IMR-90 (cell line): ENCODE results near the gene LAMA2. TPM values are rescaled to one million over a fixed set of nuclear protein-coding genes. Genes with fewer than 3 reads are reported as not detected.

Experiments
- ATAC-seq: fragments of 200-7000 bp; cut with Tn5 transposase; 2 replicates; pipeline ENCODE4 v1.9.1; 2020; ENCODE audit warnings: low read depth, mild to moderate bottlenecking, moderate library complexity
- BruUV-seq: library from RNA; stranded (reverse); fragments of 400-500 nt; replicated peaks from 2 replicates; lab custom pipeline; 2021; lab: Mats Ljungman, UMichigan
- CTCF ChIA-PET: fragments of 300-600 bp; formaldehyde crosslinking; extraction: SDS; loops from one replicate; lab custom pipeline; 2021; ENCODE audit warnings: antibody characterized with exemption; lab: Yijun Ruan, JAX
- POLR2A ChIA-PET: fragments of 300-600 bp; sonication (Branson Sonifier 250); formaldehyde crosslinking; loops from one replicate; lab custom pipeline; 2022; ENCODE audit warnings: antibody characterized with exemption; ENCODE audit not compliant: unreplicated experiment; lab: Charles Lee
- DNase-seq: peaks from one replicate; pipeline ENCODE4 v3.0.0; 2013
- H2AFZ ChIP-seq: replicated peaks from 2 replicates; pipeline ENCODE3; 2013; ENCODE audit warnings: low read length, mild to moderate bottlenecking; ENCODE audit not compliant: poor library complexity
- H2AK5ac ChIP-seq: 2 replicates; pipeline ENCODE4 v1.6.1; 2013; ENCODE audit warnings: low read depth, low read length, inconsistent platforms
- H2AK9ac ChIP-seq: replicated peaks from 2 replicates; pipeline ENCODE3; 2013; ENCODE audit warnings: mild to moderate bottlenecking, low read depth, low read length, moderate library complexity; ENCODE audit not compliant: poor library complexity
- H2BK120ac ChIP-seq: 2 replicates; pipeline ENCODE4 v1.6.1; 2013; ENCODE audit warnings: low read depth, low read length, inconsistent platforms
- H2BK15ac ChIP-seq: 3 replicates; pipeline ENCODE4 v1.6.1; 2013; ENCODE audit warnings: low read depth, low read length, inconsistent platforms
- H2BK20ac ChIP-seq: 2 replicates; pipeline ENCODE4 v1.6.1; 2013; ENCODE audit warnings: low read depth, mild to moderate bottlenecking, inconsistent platforms, low read length, moderate library complexity
- H2BK5ac ChIP-seq: 2 replicates; pipeline ENCODE4 v1.6.1; 2013; ENCODE audit warnings: mild to moderate bottlenecking, low read depth, low read length, inconsistent platforms; ENCODE audit not compliant: poor library complexity, severe bottlenecking
- H3K14ac ChIP-seq: replicated peaks from 2 replicates; pipeline ENCODE4 v1.6.1; 2013; ENCODE audit warnings: low read depth, low read length, inconsistent platforms
- H3K18ac ChIP-seq: 2 replicates; pipeline ENCODE4 v1.6.1; 2013; ENCODE audit warnings: low read depth, low read length, control low read depth
- H3K23ac ChIP-seq: 2 replicates; pipeline ENCODE4 v1.6.1; 2013; ENCODE audit warnings: low read depth, low read length, inconsistent platforms
- H3K27ac ChIP-seq: 2 replicates; pipeline ENCODE4 v1.5.1; 2013; ENCODE audit warnings: mild to moderate bottlenecking, control low read depth, low read length; ENCODE audit not compliant: insufficient read depth
- H3K27me3 ChIP-seq: 2 replicates; pipeline ENCODE4 v1.6.1; 2013; ENCODE audit warnings: low read length; ENCODE audit not compliant: control insufficient read depth, insufficient read depth
- H3K36me3 ChIP-seq: 2 replicates; pipeline ENCODE4 v1.6.1; 2013; ENCODE audit warnings: low read length, mixed read lengths; ENCODE audit not compliant: control insufficient read depth, insufficient read depth
- H3K4ac ChIP-seq: 2 replicates; pipeline ENCODE4 v1.6.1; 2013; ENCODE audit warnings: low read depth, low read length, inconsistent platforms
- H3K4me1 ChIP-seq: 2 replicates; pipeline ENCODE4 v1.6.1; 2013; ENCODE audit warnings: low read length, mixed read lengths; ENCODE audit not compliant: control insufficient read depth, insufficient read depth
- H3K4me2 ChIP-seq: 2 replicates; pipeline ENCODE4 v1.6.1; 2013; ENCODE audit warnings: low read depth, mild to moderate bottlenecking, control low read depth, low read length, moderate library complexity
- H3K4me3 ChIP-seq: 2 replicates; pipeline ENCODE4 v1.5.1; 2013; ENCODE audit warnings: low read depth, mild to moderate bottlenecking, control low read depth, low read length, moderate library complexity; ENCODE audit not compliant: insufficient read depth
- H3K56ac ChIP-seq: 2 replicates; pipeline ENCODE4 v1.6.1; 2013; ENCODE audit warnings: low read length, inconsistent platforms; ENCODE audit not compliant: insufficient read depth; ENCODE audit errors: extremely low read depth
- H3K79me1 ChIP-seq, 2 experiments: 2 replicates each; pipeline ENCODE4 v1.6.1; 2013; ENCODE audit warnings: low read length in 2 of 2, inconsistent platforms in 1 of 2, low read depth in 1 of 2
- H3K9ac ChIP-seq: 2 replicates; pipeline ENCODE4 v1.6.1; 2013; ENCODE audit warnings: low read depth, low read length, control low read depth
- H3K9me1 ChIP-seq: 2 replicates; pipeline ENCODE4 v1.6.1; 2013; ENCODE audit warnings: low read length, inconsistent platforms; ENCODE audit not compliant: insufficient read depth
- H3K9me3 ChIP-seq: 2 replicates; pipeline ENCODE4 v1.6.1; 2013; ENCODE audit warnings: low read length; ENCODE audit not compliant: control insufficient read depth, insufficient read depth
- H4K20me1 ChIP-seq: 2 replicates; pipeline ENCODE4 v1.6.1; 2013; ENCODE audit warnings: low read length, inconsistent platforms; ENCODE audit not compliant: insufficient read depth
- H4K5ac ChIP-seq: 2 replicates; pipeline ENCODE4 v1.6.1; 2013; ENCODE audit warnings: mild to moderate bottlenecking, low read depth, low read length, control low read depth
- H4K8ac ChIP-seq, 2 experiments: 2 replicates each; pipeline ENCODE4 v1.6.1; 2013; ENCODE audit warnings: low read depth in 2 of 2, low read length in 2 of 2, control low read depth in 1 of 2, inconsistent platforms in 1 of 2
- H4K91ac ChIP-seq: 2 replicates; pipeline ENCODE4 v1.6.1; 2013; ENCODE audit warnings: low read depth, low read length, inconsistent platforms; ENCODE audit not compliant: insufficient read depth
- BHLHE40 ChIP-seq: fragments of 150-350 bp; IDR thresholded peaks from 2 replicates; pipeline ENCODE4 v1.6.1; 2016; ENCODE audit warnings: mild to moderate bottlenecking, low read depth, low read length
- CHD1 ChIP-seq: IDR thresholded peaks from 2 replicates; pipeline ENCODE4 v1.6.1; 2012; ENCODE audit warnings: low read depth, low read length, improper control_type of control experiment
- CTCF ChIP-seq: conservative IDR thresholded peaks from 2 replicates; pipeline ENCODE4 v1.5.1; 2012; ENCODE audit warnings: mild to moderate bottlenecking, low read depth, low read length, improper control_type of control experiment
- ELK1 ChIP-seq: fragments of 150-350 bp; IDR thresholded peaks from 2 replicates; pipeline ENCODE4 v1.6.1; 2016; ENCODE audit warnings: low read depth, mild to moderate bottlenecking, low read length, moderate library complexity, borderline replicate concordance
- FOS ChIP-seq: fragments of 150-350 bp; IDR thresholded peaks from 2 replicates; pipeline ENCODE4 v1.6.1; 2016; ENCODE audit warnings: low read depth, low read length
- RAD21 ChIP-seq: IDR thresholded peaks from 2 replicates; pipeline ENCODE4 v1.6.1; 2012; ENCODE audit warnings: low read length, improper control_type of control experiment
- RCOR1 ChIP-seq: IDR thresholded peaks from 2 replicates; pipeline ENCODE4 v1.6.1; 2012; ENCODE audit warnings: mild to moderate bottlenecking, low read length, improper control_type of control experiment; ENCODE audit not compliant: insufficient replicate concordance
- USF2 ChIP-seq: fragments of 150-350 bp; IDR thresholded peaks from 2 replicates; pipeline ENCODE4 v1.6.1; 2017; ENCODE audit warnings: mild to moderate bottlenecking, antibody characterized with exemption, low read length, low read depth
- WGBS, 2 experiments: methylation state at CpG; one replicate each; pipeline versions ENCODE4 v1.1.5 to v1.1.7; 2013; ENCODE audit warnings: missing lambda C conversion rate in 2 of 2; ENCODE audit not compliant: insufficient read length in 1 of 2; ENCODE audit errors: extremely low coverage in 2 of 2; 5-methylcytosine and 5-hydroxymethylcytosine counted together
- dilution Hi-C: fragments of 300-500 bp; cut with HindIII; formaldehyde crosslinking; loops from one replicate; pipeline ENCODE4 v1.14.3; 2018; ENCODE audit warnings: low sequenced_read_pairs; ENCODE audit not compliant: unreplicated experiment
- in situ Hi-C: fragments of 300-500 bp; cut with MboI; formaldehyde crosslinking; loops from 3 replicates; pipeline ENCODE4 v1.14.3; 2019; ENCODE audit warnings: low sequenced_read_pairs, inconsistent platforms, mixed read lengths
- intact Hi-C: fragments of 100-400 bp; cut with micrococcal nuclease; formaldehyde crosslinking; loops from 2 replicates; pipeline ENCODE4 v1.10.0; 2022
- polyA plus RNA-seq, 3 experiments: library from polyadenylated mRNA; depleted of rRNA; stranded (reverse); fragments of >200 nt; gene quantifications; 2 replicates each; pipeline ENCODE4 v1.2.3, GENCODE V29; 2012; ENCODE audit warnings: low replicate concordance in 1 of 3
- total RNA-seq: library from RNA; depleted of rRNA; stranded (reverse); fragments of >200 nt; gene quantifications from 2 replicates; pipeline ENCODE4 v1.2.3, GENCODE V29; 2012

The LAMA2 gene
- total and polyA plus RNA-seq, 2 of the 4 experiments (the other 2 are of a cell fraction) = 9.9 to 13.3 TPM

GRCh38 chr6:129446272-129447197 lies 563.6 kb downstream of the LAMA2 start:
- no peak overlapping the region for H3K18ac ChIP-seq
- H3K9me3 ChIP-seq = no peaks in the 10 kb centered on the region
- no peak overlapping the region for H2BK5ac ChIP-seq
- H3K4me2 ChIP-seq = no peak overlapping the region
- no peak overlapping the region for H2BK15ac ChIP-seq
- no peak overlapping the region for H3K4ac ChIP-seq
- no peak overlapping the region for H3K14ac ChIP-seq
- no peak overlapping the region for H4K91ac ChIP-seq
- no peak overlapping the region for H4K5ac ChIP-seq
- H3K36me3 ChIP-seq = no peaks in the 10 kb centered on the region
- H3K23ac ChIP-seq = no peak overlapping the region
- in situ Hi-C loops (no loop called here), intact Hi-C loops (no loop called here), dilution Hi-C loops (no loop called here)
- no peaks in the 10 kb centered on the region for H4K20me1 ChIP-seq
- WGBS, 2 experiments = no CpG with 5 or more reads among the region's 7 CpGs
- no peak overlapping the region for H2AFZ ChIP-seq
- H4K8ac ChIP-seq = no peak overlapping the region
- H3K9me1 ChIP-seq = no peaks in the 10 kb centered on the region
- no peak overlapping the region for H3K56ac ChIP-seq
- no peaks in the 10 kb centered on the region for H3K27me3 ChIP-seq
- TF ChIP-seq CTCF = no peak
- no peak for TF ChIP-seq BHLHE40
- TF ChIP-seq ELK1 = no peak
- no peak for TF ChIP-seq USF2
- no peak for TF ChIP-seq RAD21
- no peak for TF ChIP-seq FOS
- TF ChIP-seq RCOR1 = no peak
- TF ChIP-seq CHD1 = no peak
- no peak overlapping the region for H2BK20ac ChIP-seq
- H3K9ac ChIP-seq = no peak overlapping the region
- H2BK120ac ChIP-seq = no peak overlapping the region
- H3K27ac ChIP-seq = no peak overlapping the region
- no peak for ATAC-seq
- H2AK5ac ChIP-seq = no peak overlapping the region
- DNase-seq = no peak
- POLR2A ChIA-PET = no interaction called here
- no peaks in the 10 kb centered on the region for H3K4me1 ChIP-seq
- H3K4me3 ChIP-seq = no peak overlapping the region
- CTCF ChIA-PET = no interaction called here
- H3K79me1 ChIP-seq = no peaks in the 10 kb centered on the region
- no peak overlapping the region for H2AK9ac ChIP-seq
- no TSS peak for BruUV-seq
